K562 (cell line): ENCODE data around the gene CFAP58. TPM values are rescaled to one million over a fixed set of nuclear protein-coding genes. Genes with fewer than 3 reads are reported as not detected.
A peak's percentile ranks its signal among the peaks of the same experiment; 100 is the strongest.

Experiments used
- ATAC-seq: fragments of 200-7000 bp; cut with Tn5 transposase; 3 replicates; pipeline ENCODE4 v1.9.1; 2020; ENCODE audit warnings: moderate library complexity
- BruUV-seq: library from RNA; stranded (reverse); fragments of 400-500 nt; replicated peaks from 2 replicates; lab custom pipeline; 2021; lab: Mats Ljungman, UMichigan
- CTCF ChIA-PET: fragments of 300-600 bp; formaldehyde crosslinking; extraction: SDS; loops from one replicate; lab custom pipeline; 2021; ENCODE audit warnings: low intra/inter-chr PET ratio; lab: Yijun Ruan, JAX
- POLR2A ChIA-PET: fragments of 300-600, 350-650 bp; sonication (Branson Sonifier 250); formaldehyde crosslinking; extraction: SDS; loops from one replicate; lab custom pipeline; 2021; ENCODE audit warnings: antibody characterized with exemption, inconsistent platforms; lab: Yijun Ruan, JAX
- DNase-seq, 4 experiments: peaks; one replicate each; pipeline versions ENCODE4 v3.0.0 to v3.0.0-alpha.2; 2011 to 2018; ENCODE audit warnings: low spot score in 3 of 4, mixed read lengths in 3 of 4; ENCODE audit errors: extremely low read depth in 1 of 4
- FAIRE-seq: peaks from 2 replicates; lab custom pipeline; 2011; peaks lifted over from hg19 to GRCh38; lab: Jason Lieb, UNC
- H2AFZ ChIP-seq: 2 replicates; pipeline ENCODE4 v1.6.0; 2011; ENCODE audit warnings: low read depth, low read length, control low read depth, inconsistent platforms
- H3K27ac ChIP-seq: fragments of 200-600 bp; 3 replicates; pipeline ENCODE4 v1.8.0; 2011; ENCODE audit warnings: low read depth, mild to moderate bottlenecking, control low read depth, inconsistent platforms, low read length, moderate library complexity, mixed read lengths; ENCODE audit errors: extremely low read depth
- H3K27me3 ChIP-seq, 2 experiments: fragments of 300-600 bp in 1 of 2; 2 replicates in 1 of 2; 3 replicates in 1 of 2; pipeline versions ENCODE4 v1.6.0 to v1.8.0; 2011; ENCODE audit warnings: inconsistent platforms in 2 of 2, low read length in 2 of 2, mild to moderate bottlenecking in 1 of 2, mixed read lengths in 1 of 2, moderate library complexity in 1 of 2; ENCODE audit not compliant: control insufficient read depth in 2 of 2, insufficient read depth in 2 of 2
- H3K36me3 ChIP-seq: fragments of 300-600 bp; 3 replicates; pipeline ENCODE4 v1.8.0; 2011; ENCODE audit warnings: mild to moderate bottlenecking, low read length, inconsistent platforms; ENCODE audit not compliant: control insufficient read depth, insufficient read depth
- H3K4me1 ChIP-seq, 2 experiments: fragments of 200-600 bp in 1 of 2; replicated peaks in 1 of 2; 2 replicates in 1 of 2; 3 replicates in 1 of 2; pipeline versions ENCODE4 v1.5.1 to v1.8.0; 2011; ENCODE audit warnings: inconsistent platforms in 2 of 2, low read length in 2 of 2, mild to moderate bottlenecking in 1 of 2, mixed read lengths in 1 of 2, moderate library complexity in 1 of 2; ENCODE audit not compliant: control insufficient read depth in 2 of 2, insufficient read depth in 2 of 2
- H3K4me2 ChIP-seq: 2 replicates; pipeline ENCODE4 v1.6.1; 2011; ENCODE audit warnings: low read length, control low read depth, inconsistent platforms, mixed read lengths; ENCODE audit not compliant: insufficient read depth
- H3K4me3 ChIP-seq: fragments of 200-600 bp; sonication (generic), shearing (Covaris generic); 2 replicates; pipeline ENCODE4 v1.5.1; 2016; ENCODE audit warnings: control low read depth, inconsistent platforms
- H3K79me2 ChIP-seq: fragments of 200-600 bp; 3 replicates; pipeline ENCODE4 v1.8.0; 2011; ENCODE audit warnings: low read length, inconsistent platforms; ENCODE audit not compliant: control insufficient read depth, insufficient read depth
- H3K9ac ChIP-seq, 2 experiments: 2 replicates each; pipeline versions ENCODE4 v1.6.0 to v1.6.1; 2011; ENCODE audit warnings: low read depth in 2 of 2, low read length in 2 of 2, control low read depth in 1 of 2, inconsistent platforms in 1 of 2, mild to moderate bottlenecking in 1 of 2, mixed read lengths in 1 of 2; ENCODE audit not compliant: insufficient read depth in 1 of 2
- H3K9me1 ChIP-seq: one replicate; pipeline ENCODE4 v1.6.0; 2011; ENCODE audit warnings: inconsistent platforms, mild to moderate bottlenecking, low read length, moderate library complexity; ENCODE audit not compliant: control insufficient read depth, insufficient read depth
- H3K9me3 ChIP-seq: replicated peaks from 2 replicates; pipeline ENCODE4 v1.5.1; 2011; ENCODE audit warnings: low read depth, low read length, inconsistent platforms; ENCODE audit not compliant: control insufficient read depth, insufficient read depth
- H4K20me1 ChIP-seq: replicated peaks from 2 replicates; pipeline ENCODE4 v1.6.1; 2011; ENCODE audit warnings: low read length, inconsistent platforms, mixed read lengths; ENCODE audit not compliant: control insufficient read depth, insufficient read depth
- ARID2 ChIP-seq: fragments of 450-650 bp; IDR thresholded peaks from 2 replicates; pipeline ENCODE4 v1.6.1; 2017; ENCODE audit warnings: antibody characterized with exemption, mild to moderate bottlenecking
- ATF1 ChIP-seq, 2 experiments: fragments of 450-650 bp in 1 of 2; IDR thresholded peaks; 2 replicates each; pipeline ENCODE4 v1.6.1; 2016; ENCODE audit warnings: missing compliant biosample characterization in 1 of 2, missing genetic modification characterization in 1 of 2
- CEBPG ChIP-seq, 3 experiments: fragments of 200-800 bp in 1 of 3; sonication (Bioruptor generic) in 1 of 3; sonication (generic) in 1 of 3; formaldehyde crosslinking in 1 of 3; IDR thresholded peaks in 2 of 3; conservative IDR thresholded peaks in 1 of 3; 2 replicates each; pipeline versions ENCODE4 v1.6.1 to v1.8.0; 2016 to 2022; ENCODE audit warnings: missing compliant biosample characterization in 2 of 3, missing genetic modification characterization in 2 of 3, mild to moderate bottlenecking in 1 of 3, missing genetic modification reagents in 1 of 3
- JUND ChIP-seq, 2 experiments: IDR thresholded peaks; 2 replicates in 1 of 2; 3 replicates in 1 of 2; pipeline ENCODE4 v1.6.1; 2011; ENCODE audit warnings: borderline replicate concordance in 2 of 2, low read depth in 2 of 2, low read length in 2 of 2, improper control_type of control experiment in 1 of 2, missing biosample characterization in 1 of 2, missing genetic modification characterization in 1 of 2, missing genetic modification reagents in 1 of 2
- KAT8 ChIP-seq: fragments of 450-650 bp; IDR thresholded peaks from 2 replicates; pipeline ENCODE4 v1.6.1; 2016; ENCODE audit warnings: low read depth, mild to moderate bottlenecking
- NBN ChIP-seq: fragments of 450-650 bp; IDR thresholded peaks from 2 replicates; pipeline ENCODE4 v1.6.1; 2016; ENCODE audit warnings: low read depth, mild to moderate bottlenecking
- NFE2 ChIP-seq: IDR thresholded peaks from 2 replicates; pipeline ENCODE4 v1.6.1; 2014; ENCODE audit warnings: antibody characterized with exemption, low read depth
- ZBTB5 ChIP-seq: fragments of 450-650 bp; IDR thresholded peaks from 2 replicates; pipeline ENCODE4 v1.6.1; 2017; ENCODE audit warnings: antibody characterized with exemption
- ZNF212 ChIP-seq: fragments of 450-650 bp; formaldehyde crosslinking; IDR thresholded peaks from 2 replicates; pipeline ENCODE4 v1.4.0; 2020; ENCODE audit warnings: mild to moderate bottlenecking
- ZNF282 ChIP-seq: sonication (generic); formaldehyde crosslinking; IDR thresholded peaks from 2 replicates; pipeline ENCODE4 v1.8.1; 2023; ENCODE audit warnings: missing genetic modification reagents
- WGBS: fragments of 100-300 bp; shearing (Covaris generic); methylation state at CpG from one replicate; pipeline ENCODE4 v1.1.6; 2016; ENCODE audit warnings: low coverage, mixed read lengths; ENCODE audit not compliant: insufficient coverage; ENCODE audit errors: missing lambda C conversion rate; 5-methylcytosine and 5-hydroxymethylcytosine counted together
- in situ Hi-C: fragments of 300-500 bp; cut with MboI; formaldehyde crosslinking; loops from 4 replicates; pipeline ENCODE4 v1.15.0; 2018; ENCODE audit warnings: inconsistent platforms, mixed read lengths
- intact Hi-C: fragments of 100-400 bp; cut with micrococcal nuclease; formaldehyde crosslinking; loops from 2 replicates; pipeline ENCODE4 v1.14.2; 2022
- polyA plus RNA-seq, 8 experiments: library from polyadenylated mRNA; depleted of rRNA in 4 of 8; stranded (reverse) in 5 of 8; unstranded in 3 of 8; fragments of >200 nt; fragmentation: Nextera tagmentation in 2 of 8; fragmentation: Illumina TruSeq in 1 of 8; extraction: Ambion mirVana in 2 of 8; extraction: Trizol in 1 of 8; gene quantifications; 2 replicates each; pipeline versions ENCODE4 v1.2.1 to v1.2.3, GENCODE V29; 2011 to 2014; ENCODE audit warnings: inconsistent platforms in 1 of 8, missing spikeins in 1 of 8
- total RNA-seq, 7 experiments: library from RNA; depleted of rRNA in 6 of 7; stranded (reverse); fragments of >200 nt in 6 of 7; fragmentation: Illumina TruSeq in 2 of 7; extraction: Trizol in 2 of 7; gene quantifications; 2 replicates each; pipeline versions ENCODE4 v1.2.1 to v1.2.3, GENCODE V29; 2011 to 2021; ENCODE audit warnings: low replicate concordance in 1 of 7
- TF ChIP-seq, protein P1 (sequence below), 2 experiments: fragments of 450-650 bp in 1 of 2; sonication (generic) in 1 of 2; formaldehyde crosslinking in 1 of 2; IDR thresholded peaks in 1 of 2; conservative IDR thresholded peaks in 1 of 2; 2 replicates each; pipeline versions ENCODE4 v1.6.1 to v1.8.1; 2016 to 2023; ENCODE audit warnings: mild to moderate bottlenecking in 2 of 2, moderate library complexity in 2 of 2, inconsistent platforms in 1 of 2, missing genetic modification reagents in 1 of 2

The CFAP58 gene
- total and polyA plus RNA-seq, 9 of the 15 experiments (the other 6 are each of a cell fraction or from before 2014, with no cell fraction given), result 0.08 to 2.0 (median 0.71) TPM

DNA sequence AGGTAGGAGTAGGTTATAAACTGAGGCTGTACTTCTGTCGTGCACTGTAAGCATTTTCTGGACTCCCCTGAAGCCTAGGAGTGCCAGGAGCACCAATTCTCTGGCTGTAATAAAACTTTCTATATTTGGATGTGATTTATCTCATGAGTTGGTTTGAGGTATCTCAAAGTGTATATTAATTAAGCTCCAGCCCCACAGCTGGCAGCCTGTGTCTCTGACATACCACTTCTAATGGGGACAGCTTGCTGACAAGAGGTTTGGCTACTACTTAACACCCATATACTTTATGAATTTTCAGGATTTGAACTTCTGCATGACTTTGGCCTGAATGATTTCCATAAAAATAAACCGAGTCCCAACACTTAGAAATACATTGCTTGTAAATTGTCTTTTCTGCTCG, 35.2 kb downstream of the CFAP58 start (continued):
- TF ChIP-seq ZBTB5 (no peak), ARID2 (no peak), ZNF282 (CRISPR knock-in tag) (no peak)

- in situ Hi-C loops (no loop called here), intact Hi-C loops (no loop called here)
- POLR2A ChIA-PET, result no interaction called here
- no peak overlapping the region for H3K4me2 ChIP-seq
- H3K4me1 ChIP-seq, result 0 out of 5 replicates have a peak, but pooled peaks cover 0 to 3% of the 10 kb centered on the region in 2 experiments
- H2AFZ ChIP-seq, result no peak overlapping the region
- no peak overlapping the region for H3K9ac ChIP-seq
- FAIRE-seq, result no peak
- no peaks in the 10 kb centered on the region for H3K36me3 ChIP-seq
- 3% methylated on average over 8 of the region's 8 CpGs for WGBS
- H3K4me3 ChIP-seq, result no peak overlapping the region
- DNase-seq, result peak in 3 of 4 experiments; percentile 11 to 24 (median 13)
- peaks cover 0 to 5% of the 10 kb centered on the region in 2 experiments; a peak in 1 of 5 replicates for H3K27me3 ChIP-seq
- H3K27ac ChIP-seq, result no peak overlapping the region
- BruUV-seq, result no TSS peak
- CTCF ChIA-PET, result interaction anchor here (0.6 kb wide), 1 partner anchor 15 kb away, joined by 3 read pairs; no protein-coding TSS in a partner anchor
- peak; percentile 55; the same call in 1 of the 3 replicates for ATAC-seq
- H4K20me1 ChIP-seq, result no peaks in the 10 kb centered on the region
- no peaks in the 10 kb centered on the region for H3K9me3 ChIP-seq
- H3K9me1 ChIP-seq, result no peaks in the 10 kb centered on the region
- H3K79me2 ChIP-seq, result no peaks in the 10 kb centered on the region
- TF ChIP-seq JUND (IDR thresholded peaks at IDR 0.05; ENCODE audit: borderline replicate concordance, low read depth, low read length) (peak; percentile 88), JUND (tag; IDR thresholded peaks at IDR 0.05; ENCODE audit: borderline replicate concordance, low read depth, low read length) (peak; percentile 92), NBN (no peak), ATF1 (CRISPR knock-in tag; IDR thresholded peaks at IDR 0.05) (no peak), ATF1 (tag; IDR thresholded peaks at IDR 0.05) (peak; percentile 88), ZNF212 (CRISPR knock-in tag) (no peak), NFE2 (peak; percentile 40; the same call in 1 of the 2 replicates), CEBPG (CRISPR knock-in tag; IDR thresholded peaks at IDR 0.05) (no peak), CEBPG (tag; conservative IDR thresholded peaks at IDR 0.05 in 1 of 2, IDR thresholded peaks at IDR 0.05 in 1 of 2) (0 out of 4 replicates have a peak, but pooled peaks have one; percentile 16 to 26), KAT8 (no peak)
- TF ChIP-seq, protein P1, sequence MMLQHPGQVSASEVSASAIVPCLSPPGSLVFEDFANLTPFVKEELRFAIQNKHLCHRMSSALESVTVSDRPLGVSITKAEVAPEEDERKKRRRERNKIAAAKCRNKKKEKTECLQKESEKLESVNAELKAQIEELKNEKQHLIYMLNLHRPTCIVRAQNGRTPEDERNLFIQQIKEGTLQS (IDR thresholded peaks at IDR 0.05), result peak; percentile 98
- TF ChIP-seq, protein P1 (CRISPR knock-in tag; conservative IDR thresholded peaks at IDR 0.05), result no peak
Observed at GRCh38 chr10:104391150-104391968, 37.7 kb downstream of the CFAP58 start.
